ENCODE results near the gene ADGRA3. TPM values are rescaled to one million over a fixed set of nuclear protein-coding genes. Genes with fewer than 3 reads are reported as not detected.

Gene ADGRA3
- total and polyA plus RNA-seq, 10 donors: 1.6 to 10.6 (median 5.4) TPM

DNA sequence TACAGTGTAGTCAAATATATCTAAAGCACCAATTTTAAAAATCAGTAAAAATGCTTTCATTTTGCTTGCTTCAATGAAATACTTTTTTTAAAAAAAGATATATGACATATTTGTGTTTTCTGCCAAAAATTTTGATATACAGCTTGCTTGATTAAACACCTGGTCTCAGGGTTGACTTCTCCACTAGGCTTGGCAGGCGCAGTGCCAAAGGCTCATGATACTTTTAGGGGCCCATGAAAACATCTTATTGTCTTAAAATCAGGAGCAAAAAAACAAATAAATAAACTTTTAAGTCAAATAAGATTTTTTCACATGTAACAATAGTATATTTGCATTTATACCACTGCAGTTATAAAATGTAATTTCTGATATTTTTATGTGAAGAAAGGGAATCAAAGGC, 95.6 kb downstream of the ADGRA3 start:
- H3K27me3 ChIP-seq (replicated peaks in 1 of 7): no peaks in the 10 kb centered on the region
- DNase-seq: no peak
- WGBS, 5 donors: 90 to 98% (median 95%) methylated on average over 1 of the region's 1 CpG
- H3K36me3 ChIP-seq: no peaks in the 10 kb centered on the region
- no peaks in the 10 kb centered on the region for H3K4me1 ChIP-seq
- no peak overlapping the region for H3K27ac ChIP-seq
- intact Hi-C loops (cut with DNase I; ENCODE audit: low total_unique reads): no loop called here
- H3K4me3 ChIP-seq: no peak overlapping the region
- H3K9me3 ChIP-seq: no peaks in the 10 kb centered on the region
- TF ChIP-seq POLR2AphosphoS5 (IDR thresholded peaks at IDR 0.05): no peak
- peak in 1 of 11 experiments; percentile 19 for TF ChIP-seq CTCF (IDR thresholded peaks at IDR 0.05 in 8 of 11, conservative IDR thresholded peaks at IDR 0.05 in 3 of 11)

DNA sequence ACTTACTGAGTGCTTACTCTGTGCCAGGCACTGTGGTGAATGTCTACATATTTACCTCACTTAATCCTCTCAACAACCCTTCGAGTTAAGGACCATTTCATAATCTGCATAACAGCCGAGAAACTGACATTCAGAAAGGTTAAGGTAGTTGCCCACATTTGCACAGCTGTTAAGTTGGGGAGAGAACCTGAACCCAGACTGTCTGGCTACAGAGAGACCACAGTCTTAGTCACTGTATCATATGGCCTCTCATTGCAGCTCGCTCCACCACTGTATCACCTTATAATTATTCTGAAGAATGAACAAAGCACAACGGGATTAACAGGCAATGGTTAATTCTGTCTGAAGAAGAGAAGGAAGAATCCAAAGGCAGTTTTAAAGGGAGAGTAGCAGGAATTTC, 98.5 kb downstream of the ADGRA3 start:
- Histone ChIP-seq H3K27ac (no peak overlapping the region), H3K4me3 (no peak overlapping the region), H3K4me1 (no peaks in the 10 kb centered on the region), H3K36me3 (no peaks in the 10 kb centered on the region), H3K9me3 (no peaks in the 10 kb centered on the region), H3K27me3 (replicated peaks in 1 of 7) (no peaks in the 10 kb centered on the region)
- TF ChIP-seq POLR2AphosphoS5 (IDR thresholded peaks at IDR 0.05) (no peak), CTCF (IDR thresholded peaks at IDR 0.05 in 8 of 11, conservative IDR thresholded peaks at IDR 0.05 in 3 of 11) (no peak), POLR2A (IDR thresholded peaks at IDR 0.05) (no peak)
- WGBS, 5 donors: 73 to 90% (median 79%) methylated on average over 4 of the region's 4 CpGs
- DNase-seq: no peak
- intact Hi-C loops (cut with DNase I; ENCODE audit: low total_unique reads): loop anchor here (5.0 kb wide), 1 partner anchor 275 kb away; the partner anchor contains the start of gene GBA3

- intact Hi-C loops (cut with DNase I; ENCODE audit: low total_unique reads): loop anchor here (5.0 kb wide), 1 partner anchor 276 kb away; the partner anchor contains the start of gene GBA3
- Histone ChIP-seq H3K36me3 (no peaks in the 10 kb centered on the region), H3K4me1 (no peaks in the 10 kb centered on the region), H3K4me3 (no peak overlapping the region), H3K9me3 (no peaks in the 10 kb centered on the region), H3K27ac (no peak overlapping the region), H3K27me3 (replicated peaks in 1 of 7) (no peaks in the 10 kb centered on the region)
- no peak for TF ChIP-seq POLR2AphosphoS5 (IDR thresholded peaks at IDR 0.05)
- no peak for TF ChIP-seq POLR2A (IDR thresholded peaks at IDR 0.05)
- no peak for TF ChIP-seq CTCF (IDR thresholded peaks at IDR 0.05 in 8 of 11, conservative IDR thresholded peaks at IDR 0.05 in 3 of 11)
- 23 to 47% (median 34%) methylated on average over 3 of the region's 3 CpGs for WGBS, 5 donors
- no peak for DNase-seq
Observed at GRCh38 chr4:22416403-22416802, 99.5 kb downstream of the ADGRA3 start.

GRCh38 chr4:22414833-22415232, 101.0 kb downstream of the ADGRA3 start:
- TF ChIP-seq CTCF (IDR thresholded peaks at IDR 0.05 in 8 of 11, conservative IDR thresholded peaks at IDR 0.05 in 3 of 11) (no peak), POLR2A (IDR thresholded peaks at IDR 0.05) (no peak), POLR2AphosphoS5 (IDR thresholded peaks at IDR 0.05) (no peak)
- Histone ChIP-seq H3K4me1 (no peaks in the 10 kb centered on the region), H3K4me3 (no peak overlapping the region), H3K27me3 (replicated peaks in 1 of 7) (no peaks in the 10 kb centered on the region), H3K27ac (no peak overlapping the region), H3K36me3 (no peaks in the 10 kb centered on the region), H3K9me3 (no peaks in the 10 kb centered on the region)
- 60 to 79% (median 70%) methylated on average over 2 of the region's 2 CpGs for WGBS, 5 donors
- no peak for DNase-seq
- intact Hi-C loops (cut with DNase I; ENCODE audit: low total_unique reads): loop anchor here (5.0 kb wide), 1 partner anchor 277 kb away; the partner anchor contains the start of gene GBA3

Measured in spleen (tissue), 11 donors.